HG02763 (cell line): ENCODE measurements around the gene BRAT1.

Experiments
- ATAC-seq: cut with Tn5 transposase; IDR thresholded peaks from one replicate; pipeline ENCODE4 v1.9.1; 2021; ENCODE audit warnings: mild to moderate bottlenecking, moderate library complexity; ENCODE audit not compliant: unreplicated experiment

The BRAT1 gene

DNA sequence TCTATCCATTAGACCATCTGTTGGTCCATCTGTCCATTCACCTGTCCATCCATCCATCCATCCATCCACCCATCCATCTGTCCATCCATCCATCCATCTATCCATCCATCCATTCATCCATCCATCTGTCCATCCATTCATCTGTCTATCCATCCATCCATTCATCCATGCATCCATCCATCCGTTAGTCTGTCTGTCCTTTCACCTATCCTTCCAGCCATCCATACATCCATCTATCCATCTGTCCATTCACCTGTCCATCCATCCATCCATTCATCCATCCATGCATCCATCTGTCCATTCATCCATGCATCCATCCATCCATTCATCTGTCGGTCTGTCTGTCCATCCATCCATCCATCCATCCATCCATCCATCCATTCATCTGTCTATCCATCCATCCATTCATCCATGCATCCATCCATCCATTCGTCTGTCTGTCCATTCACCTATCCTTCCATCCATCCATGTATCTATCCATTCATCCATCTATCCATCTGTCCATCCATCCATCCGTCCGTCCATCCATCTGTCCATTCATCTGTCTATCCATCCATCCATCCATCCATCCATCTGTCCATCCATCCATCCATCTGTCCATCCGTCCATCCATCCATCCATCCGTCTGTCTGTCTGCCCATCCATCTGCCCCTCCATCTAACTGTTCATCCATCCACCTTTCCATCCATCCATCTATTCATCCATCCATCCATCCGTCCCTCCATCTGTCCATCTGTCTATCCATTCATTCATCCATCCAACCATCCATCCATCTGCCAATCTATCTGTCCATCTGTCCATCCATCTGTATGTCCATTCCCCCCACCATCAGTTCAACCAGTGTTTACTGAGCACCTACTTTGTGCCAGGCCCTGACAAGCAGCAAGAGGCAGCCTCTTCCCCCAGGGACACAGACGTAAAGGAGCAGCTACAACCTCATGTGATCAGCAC lies 40.6 kb downstream of the BRAT1 start:
- ATAC-seq = no peak

DNA sequence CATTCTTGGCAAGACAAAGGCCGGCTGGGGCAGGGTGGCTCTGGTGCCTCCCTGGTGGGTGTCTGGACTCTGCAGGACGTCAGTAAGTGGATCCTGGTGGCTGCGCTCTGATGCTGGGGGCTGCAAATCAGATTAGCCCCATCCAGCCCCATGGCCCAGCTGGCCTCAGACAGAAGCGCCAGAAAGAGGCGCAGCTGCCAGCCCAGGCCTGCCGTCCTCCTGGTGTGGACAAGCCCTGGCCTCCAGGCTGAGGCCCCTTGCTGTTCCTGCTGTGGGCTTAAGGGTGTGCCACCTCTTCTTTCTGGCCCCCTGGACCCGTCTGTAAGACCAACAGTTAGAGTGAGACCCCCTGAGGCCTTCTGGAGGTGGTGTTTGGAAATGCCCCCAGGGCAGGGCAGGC lies 41.6 kb downstream of the BRAT1 start:
- no peak for ATAC-seq

DNA sequence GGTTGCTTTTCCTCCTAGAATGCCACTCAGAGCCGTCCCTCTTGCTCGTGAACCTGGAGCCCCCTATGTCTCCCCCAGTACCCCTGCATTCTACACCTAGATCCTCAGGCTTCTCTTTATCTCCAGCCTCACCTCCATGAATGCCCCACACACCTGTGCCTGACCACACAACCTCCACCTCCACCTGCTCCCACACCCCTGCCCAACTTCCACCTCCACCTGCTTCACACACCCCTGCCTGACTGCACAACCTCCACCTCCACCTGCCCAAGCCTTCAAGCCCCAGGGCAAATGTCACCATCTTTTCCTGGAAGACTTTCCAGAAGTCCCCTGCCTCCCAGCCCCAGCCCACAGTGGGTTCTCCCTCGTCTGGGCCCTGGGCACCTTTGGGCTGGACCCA lies 42.6 kb downstream of the BRAT1 start:
- ATAC-seq = no peak

DNA sequence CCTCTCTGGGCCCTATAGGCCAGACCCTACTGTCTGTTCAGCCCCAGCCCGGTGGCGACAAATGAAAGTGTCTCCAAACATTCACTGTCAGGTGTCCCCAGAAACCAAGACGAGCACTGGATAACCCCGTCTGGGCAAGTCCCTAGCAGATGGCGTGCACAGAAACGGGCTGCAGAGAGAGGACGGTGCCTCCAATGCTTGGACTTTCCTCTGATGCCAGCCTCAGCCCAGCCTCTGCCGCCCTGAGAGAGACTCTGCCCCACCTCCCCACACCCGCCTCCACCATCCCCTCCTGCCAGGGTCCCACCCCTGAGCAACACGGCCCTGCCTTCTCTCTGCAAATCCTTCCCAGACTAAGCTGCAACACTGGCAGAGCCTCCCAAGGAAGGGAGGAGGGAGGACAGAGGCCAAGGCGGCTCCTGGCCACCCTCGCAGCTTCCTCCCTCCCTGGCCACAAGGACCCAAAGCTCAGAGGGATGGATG lies 43.1 kb downstream of the BRAT1 start:
- ATAC-seq = no peak

DNA sequence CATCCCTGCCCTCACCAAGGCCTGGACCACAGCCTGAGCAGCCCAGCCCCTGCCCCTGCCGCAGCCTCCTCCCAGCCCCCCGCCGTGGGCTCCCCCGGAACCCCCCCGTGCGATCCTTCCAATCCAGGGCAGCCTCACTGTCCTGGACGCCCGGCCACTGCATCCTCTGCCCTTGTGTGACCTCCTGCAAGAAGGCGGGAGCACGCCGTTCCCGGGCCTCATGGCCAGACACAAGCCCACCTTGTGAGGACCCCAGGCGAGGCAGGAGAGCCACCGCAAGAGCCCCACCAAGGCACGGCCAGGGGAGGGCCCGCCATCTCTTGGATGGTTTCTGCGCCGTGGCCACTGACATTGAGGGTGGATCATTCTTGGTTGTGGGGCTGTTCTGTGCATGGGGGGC lies 43.6 kb downstream of the BRAT1 start:
- ATAC-seq = no peak

DNA sequence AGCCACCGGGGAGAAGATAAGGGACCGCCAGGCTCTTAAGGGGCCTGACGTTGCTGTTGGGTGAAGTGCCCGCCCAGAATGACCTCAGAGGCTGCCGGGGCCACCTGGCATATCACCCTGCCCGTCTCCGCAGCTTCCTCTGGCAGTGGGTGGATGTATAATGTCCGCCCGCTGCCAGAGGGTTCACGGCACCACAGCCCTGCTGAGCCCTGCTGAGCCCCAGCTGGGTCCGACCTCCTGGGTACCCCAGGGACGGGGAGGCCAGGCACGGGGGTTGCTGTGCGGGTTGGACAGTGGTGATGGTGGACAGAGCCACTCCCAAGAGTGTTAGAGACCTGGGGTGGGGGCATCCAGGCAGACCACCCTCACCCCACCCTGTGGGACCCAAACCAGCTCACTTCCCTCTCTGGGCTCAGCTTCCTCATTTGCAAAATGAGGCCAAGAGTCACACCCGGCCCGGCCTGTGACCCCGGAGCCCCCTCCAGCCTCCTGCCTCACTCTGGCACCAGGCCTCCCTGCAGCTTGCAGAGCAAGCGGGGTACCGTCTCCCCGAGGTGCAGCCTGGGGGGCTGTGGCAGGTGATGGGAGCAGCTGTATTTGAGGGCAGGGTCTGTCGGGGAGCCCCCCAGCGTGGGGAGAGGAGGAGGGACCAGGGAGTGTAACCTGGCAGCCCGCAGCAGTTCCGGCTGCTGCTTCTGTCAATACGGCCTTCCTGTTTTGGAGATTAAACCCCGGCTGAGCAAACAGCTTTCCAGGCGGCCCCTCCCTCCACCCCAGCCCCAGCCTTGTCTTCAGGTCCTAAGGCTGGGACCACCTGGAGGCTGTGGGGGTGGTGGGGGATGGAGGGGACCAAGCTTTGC lies 44.2 kb downstream of the BRAT1 start:
- ATAC-seq = no peak

DNA sequence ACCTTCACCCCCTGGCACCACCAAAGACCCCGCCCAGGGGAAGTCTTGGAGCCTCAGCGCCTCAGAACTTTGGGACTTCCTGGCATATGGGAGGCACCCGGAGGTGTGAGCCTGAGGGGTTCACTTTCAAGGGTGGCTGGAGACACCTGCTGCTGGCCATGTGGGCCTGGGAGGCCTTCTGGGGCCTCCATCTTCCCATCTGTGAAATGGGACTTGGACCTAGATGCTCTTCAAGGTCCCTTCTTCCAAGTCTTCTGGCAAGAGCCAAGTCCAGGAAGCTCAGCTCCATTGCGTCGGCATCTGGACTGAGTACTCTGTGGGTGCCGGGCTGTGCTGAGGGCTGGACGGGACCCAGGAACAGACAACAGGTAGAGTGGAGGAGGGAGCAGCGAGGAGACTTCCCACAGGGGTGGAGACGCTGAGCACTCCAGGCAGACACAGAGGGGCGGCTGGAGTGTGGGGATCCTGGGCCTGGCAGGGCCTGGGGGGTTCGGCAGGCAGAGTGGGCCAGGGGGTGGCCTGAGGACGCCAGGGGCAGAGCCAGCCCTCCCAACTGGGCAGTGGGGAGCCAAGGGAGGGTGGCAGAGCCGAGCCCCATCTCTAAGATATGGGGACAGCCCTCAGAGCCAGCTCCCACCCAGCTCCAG lies 45.1 kb downstream of the BRAT1 start:
- ATAC-seq = no peak

DNA sequence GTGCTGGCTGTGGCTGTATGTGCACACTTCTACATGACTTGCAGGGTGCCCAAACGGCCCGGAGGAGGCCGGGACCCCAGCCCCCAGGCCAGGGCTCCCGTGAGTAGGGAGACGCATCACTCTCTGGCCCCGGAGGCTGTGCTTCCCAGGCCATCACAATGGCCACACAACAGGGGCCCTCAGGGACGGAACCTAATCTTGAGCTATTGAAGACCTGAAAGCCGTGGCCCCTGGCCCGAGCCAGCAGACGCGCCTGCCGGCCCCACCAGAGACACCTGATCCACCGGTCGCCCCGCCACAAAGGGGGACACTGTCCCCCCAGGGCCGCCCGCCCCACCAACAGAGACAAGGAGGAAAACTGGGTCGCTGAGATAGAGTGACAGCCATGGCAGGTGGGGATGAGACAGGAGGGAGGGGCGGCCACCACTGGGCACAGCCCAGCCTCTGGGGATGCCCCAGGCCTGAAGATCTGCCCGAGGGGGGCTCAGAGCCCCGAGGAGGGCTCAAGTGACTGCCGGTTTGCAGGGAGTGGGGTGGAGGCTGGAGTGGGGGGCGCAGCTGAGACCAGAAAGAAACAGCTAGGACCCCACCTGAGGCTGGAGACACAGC lies 45.9 kb downstream of the BRAT1 start:
- ATAC-seq = no peak

DNA sequence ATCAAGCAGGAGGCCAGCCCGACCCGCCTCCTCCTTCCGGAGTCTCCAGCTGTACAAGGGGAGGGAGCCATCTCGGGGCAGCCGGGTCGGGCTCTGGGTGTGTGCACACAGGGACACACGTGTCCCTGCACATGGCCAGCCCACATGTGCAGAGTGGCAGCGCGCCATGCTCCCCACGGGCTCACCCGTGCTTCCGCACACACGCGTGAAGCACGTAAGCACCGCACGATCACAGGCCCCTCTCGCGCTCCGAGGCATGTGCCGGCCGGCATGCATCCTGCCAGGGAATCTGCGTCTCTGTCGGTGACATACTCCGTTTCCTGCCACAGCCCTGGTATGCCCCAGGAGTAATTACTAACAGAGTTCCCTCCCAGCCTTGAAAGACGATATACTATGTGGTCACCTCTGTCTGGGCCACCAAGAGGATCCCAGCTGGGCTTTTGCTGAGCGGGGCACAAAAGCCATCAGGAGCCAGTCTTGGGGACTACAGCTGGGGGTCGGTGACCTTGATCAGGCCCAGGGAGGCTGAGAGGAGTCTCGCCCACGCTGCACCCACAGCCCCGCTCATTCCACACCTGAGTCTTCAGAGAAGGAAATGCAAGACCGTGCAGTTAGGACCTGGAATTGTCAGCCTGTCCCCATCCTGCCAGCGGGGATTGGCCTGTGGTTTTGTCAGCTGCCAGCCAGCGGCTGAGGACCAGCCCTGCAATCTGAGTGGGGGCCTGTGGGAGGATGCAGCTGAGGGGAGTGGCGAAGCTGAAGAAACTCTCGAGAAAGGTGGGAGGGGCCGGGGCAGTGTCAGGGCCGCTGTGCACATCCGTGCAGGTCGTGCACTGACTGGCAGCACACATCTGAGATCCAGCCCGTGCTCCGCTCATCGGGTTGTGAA lies 46.8 kb downstream of the BRAT1 start:
- ATAC-seq = no peak

DNA sequence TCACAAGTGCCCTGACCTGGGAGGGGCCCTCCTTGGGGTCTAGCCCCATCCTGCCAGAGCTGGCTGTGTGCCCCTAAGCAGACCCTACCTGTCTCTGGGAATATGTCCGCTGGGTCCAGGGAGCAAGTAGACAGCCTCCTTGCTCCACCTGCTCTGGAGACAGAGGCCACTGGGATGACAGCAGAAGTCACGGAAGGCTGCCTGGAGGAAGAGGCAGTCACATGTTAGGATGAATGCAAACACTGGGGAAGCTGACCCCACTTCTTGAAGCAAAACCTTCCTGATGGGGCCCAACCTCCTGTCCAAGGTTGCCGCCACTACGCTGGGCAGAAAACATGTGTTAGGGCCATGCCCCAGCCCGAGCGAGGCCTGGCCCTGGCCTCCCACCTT lies 47.4 kb downstream of the BRAT1 start:
- ATAC-seq = no peak

DNA sequence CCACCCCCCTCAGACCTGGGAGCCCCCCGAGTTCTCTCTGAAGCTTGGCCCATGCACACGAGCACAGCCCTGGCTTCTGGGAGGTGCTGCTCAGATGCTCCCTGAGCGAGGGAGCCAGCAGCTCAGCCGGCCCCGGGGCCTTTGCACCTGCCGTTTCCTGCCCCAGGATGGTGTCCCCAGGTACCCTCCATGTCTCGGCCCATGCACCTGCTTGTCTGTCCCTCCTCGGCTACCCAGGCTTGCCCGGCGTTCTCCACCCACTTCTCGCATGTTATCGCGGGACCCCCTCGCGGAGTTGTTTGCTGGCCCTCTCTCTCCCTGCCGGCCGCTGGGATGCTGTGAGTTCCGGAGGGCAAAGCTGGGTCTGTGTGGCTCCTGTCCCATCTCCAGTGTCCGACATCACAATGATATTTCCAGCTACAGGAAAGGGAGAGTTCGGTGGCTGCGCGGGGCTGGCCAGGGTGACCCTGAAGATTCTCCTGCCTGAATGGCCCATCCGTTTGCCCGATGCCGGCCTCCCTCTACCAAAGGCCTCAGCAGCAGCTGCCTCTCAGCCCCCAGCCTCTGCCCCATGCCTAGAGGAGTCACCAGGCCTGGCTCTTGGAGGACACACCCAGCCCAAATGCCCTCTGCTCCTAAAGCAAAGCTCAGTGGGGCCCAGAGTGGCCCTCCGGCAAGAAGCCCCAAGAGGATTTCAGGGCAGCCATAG lies 48.0 kb downstream of the BRAT1 start:
- no peak for ATAC-seq

DNA sequence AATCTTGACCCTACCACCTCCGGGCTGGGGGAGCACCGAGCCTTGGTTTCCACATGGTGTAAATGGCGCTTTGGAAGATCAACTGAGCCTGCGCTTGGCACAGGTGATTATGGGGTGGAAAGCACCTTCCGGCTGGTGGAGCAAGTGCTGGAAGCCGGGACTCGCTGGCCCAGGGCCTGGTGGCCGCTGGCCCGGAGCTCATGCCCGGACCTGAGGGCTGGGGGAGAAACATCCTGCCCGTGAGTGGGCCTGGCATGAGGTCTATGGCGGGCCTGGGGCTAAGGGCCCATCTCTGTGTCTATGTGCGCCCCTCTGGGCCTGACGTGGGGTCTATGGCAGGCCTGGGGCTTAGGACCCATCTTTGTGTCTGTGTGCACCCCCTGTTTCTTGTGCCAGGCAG lies 49.9 kb downstream of the BRAT1 start:
- no peak for ATAC-seq

DNA sequence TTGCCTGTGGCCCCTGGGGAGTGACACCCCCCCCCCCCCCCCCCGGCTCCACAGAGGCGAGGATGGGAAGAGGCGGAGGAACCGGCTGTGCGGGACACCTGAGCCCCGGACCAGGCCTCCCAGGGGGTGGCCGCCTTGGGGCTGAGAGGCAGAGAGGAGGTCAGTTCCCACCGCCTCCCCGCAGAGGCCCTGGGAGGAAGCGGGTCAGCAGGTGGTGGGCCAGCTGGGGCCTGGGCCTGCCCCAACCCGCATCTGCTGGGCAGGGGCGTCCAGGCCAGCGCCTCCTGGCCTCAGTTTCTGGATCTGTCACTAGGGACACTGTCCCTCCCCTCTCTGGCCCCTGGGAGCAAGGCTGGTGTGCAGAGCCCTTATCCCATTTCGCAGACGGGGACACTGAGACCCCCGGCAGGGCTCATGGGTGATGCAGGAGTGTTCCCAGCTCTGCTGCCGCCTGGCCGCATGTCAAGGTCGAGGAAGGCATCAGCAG lies 50.4 kb downstream of the BRAT1 start:
- ATAC-seq = no peak

DNA sequence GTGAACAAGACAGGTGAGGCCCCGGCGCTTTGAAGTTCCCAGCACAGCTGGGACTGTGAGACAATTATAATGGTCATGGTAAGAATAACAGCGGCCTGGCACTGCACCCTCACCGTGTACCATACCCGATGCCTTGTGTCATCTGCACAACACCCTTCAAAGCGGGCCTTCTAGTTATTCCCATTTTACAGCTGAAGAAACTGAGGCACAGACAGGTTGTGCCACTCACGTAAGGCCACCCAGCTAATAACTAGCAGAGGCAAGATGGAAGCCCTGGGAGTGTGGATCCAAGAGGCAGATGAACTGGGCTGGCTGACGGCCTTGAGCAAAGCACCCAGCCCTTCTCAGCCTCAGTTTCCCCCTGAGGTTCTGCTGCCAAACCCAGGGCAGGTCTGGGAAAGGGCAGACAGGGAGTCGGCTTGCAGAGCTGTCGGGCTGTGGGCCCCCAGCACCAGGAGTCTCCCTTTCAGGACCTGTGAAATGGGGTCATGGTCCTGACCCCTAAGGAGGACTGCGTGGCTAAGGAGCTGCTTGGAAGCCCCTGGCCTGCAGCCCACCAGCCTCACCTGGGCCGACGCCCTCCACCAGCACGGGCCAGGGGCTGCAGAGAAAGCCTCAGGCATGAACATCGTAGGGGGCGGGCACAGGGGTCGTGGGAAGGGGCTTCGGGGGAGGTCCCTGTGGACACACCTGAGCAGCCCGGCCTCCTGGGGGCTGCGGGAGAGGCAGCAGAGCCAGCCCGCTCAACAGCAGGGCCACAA lies 51.0 kb downstream of the BRAT1 start:
- ATAC-seq = no peak

DNA sequence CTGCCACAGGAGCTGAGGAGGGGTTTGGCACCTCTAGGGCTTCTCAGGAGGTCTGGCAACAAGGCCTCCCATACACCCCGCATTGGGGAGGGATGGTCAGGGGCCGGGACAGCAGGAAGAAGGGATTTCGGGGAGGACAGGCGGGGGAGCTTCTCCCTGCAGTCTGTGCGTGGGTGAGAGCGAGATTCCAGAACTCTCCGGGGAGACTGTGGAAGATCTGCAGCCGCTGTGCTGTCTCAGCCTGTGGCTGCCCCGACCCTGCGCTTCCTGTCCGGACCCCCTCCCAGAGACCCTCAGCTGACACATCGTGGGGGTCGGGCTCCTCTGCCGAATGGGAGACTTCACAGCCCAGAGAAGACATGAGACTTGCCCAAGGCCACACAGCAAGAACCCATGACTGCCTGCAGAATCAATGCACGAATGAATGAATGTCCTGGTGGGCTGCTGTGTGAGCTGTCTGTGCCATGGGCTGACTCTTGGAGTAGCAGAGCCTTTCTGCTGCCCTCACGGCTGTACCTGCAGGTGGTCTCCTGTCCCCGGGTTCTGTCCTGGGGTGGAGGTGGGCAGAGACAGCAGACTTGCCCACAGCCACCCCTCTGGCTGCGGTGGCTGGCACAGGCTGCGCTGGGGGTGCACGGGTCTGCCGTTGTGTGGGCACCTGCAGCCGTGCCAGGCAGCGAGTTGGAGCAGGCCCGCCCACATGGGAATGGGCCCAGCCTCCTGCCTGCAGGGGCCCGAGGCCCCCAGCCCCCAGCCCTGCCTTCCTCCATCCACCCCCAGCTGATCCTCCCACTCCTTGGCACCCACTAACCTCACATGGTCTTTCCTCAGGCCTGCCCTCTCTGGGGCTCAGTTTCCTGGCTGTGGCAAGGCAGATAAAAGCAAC lies 52.0 kb downstream of the BRAT1 start:
- no peak for ATAC-seq

DNA sequence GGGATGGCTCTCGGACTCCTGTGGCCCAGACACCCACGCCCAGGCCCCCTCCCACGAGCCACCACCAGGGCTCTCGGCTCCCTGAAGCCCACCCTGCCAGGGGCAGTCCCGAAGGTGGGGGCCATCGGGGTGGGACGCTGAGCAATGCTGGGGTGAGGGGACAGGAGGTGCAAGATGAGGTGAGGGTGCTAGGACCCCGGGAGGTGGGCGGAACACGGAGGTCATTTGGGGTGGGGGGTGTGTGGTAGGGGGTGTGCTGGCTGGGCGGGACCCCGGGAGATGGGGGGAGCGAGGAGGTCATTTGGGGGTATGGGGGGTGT lies 52.7 kb downstream of the BRAT1 start:
- no peak for ATAC-seq

DNA sequence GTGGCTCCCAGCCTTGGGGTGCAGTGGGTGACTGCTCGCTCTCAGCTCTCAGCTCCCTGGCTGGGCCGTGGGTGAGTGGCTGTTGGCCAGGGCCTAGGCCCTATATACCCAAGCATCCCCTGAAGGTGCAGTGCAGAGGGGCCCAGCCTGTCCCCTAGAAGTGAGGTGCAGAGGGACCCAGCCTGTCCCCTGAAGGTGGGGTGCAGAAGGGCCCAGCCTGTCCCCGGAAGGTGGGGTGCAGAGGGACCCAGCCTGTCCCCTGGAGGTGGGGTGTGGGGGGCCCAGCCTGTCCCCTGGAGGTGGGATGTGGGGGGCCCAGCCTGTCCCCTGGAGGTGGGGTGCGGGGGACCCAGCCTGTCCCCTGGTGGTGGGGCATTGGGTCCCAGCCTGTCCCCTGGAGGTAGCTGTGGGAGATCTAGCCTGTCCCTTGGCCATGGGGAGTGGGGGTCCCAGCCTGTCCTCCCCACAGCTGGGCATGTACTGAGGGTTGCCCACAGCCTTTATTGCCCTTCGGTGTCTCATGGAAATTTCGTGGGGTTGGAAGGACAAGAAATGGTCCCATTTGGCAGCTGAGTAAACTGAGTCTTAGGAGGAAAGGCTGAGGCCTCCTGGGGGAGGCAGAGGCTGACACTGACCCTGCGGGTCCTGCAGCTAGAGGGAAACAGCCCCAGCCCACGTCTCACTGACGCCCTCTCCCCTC lies 53.2 kb downstream of the BRAT1 start:
- ATAC-seq = no peak
